ENCODE results near the gene AFTPH. TPM values are rescaled to one million over a fixed set of nuclear protein-coding genes. Genes with fewer than 3 reads are reported as not detected.

Gene AFTPH
- total RNA-seq, 1 donor from 2014 or later = 51.1 TPM

GRCh38 chr2:64609942-64610281 is 85.8 kb downstream of the AFTPH start:
- DNase-seq (ENCODE audit: low spot score) = peak; percentile 35

GRCh38 chr2:64610316-64610855 is 86.3 kb downstream of the AFTPH start:
- peak; percentile 25 for DNase-seq (ENCODE audit: low spot score)

GRCh38 chr2:64612575-64613195 is 88.6 kb downstream of the AFTPH start:
- peak; percentile 42 for DNase-seq (ENCODE audit: low spot score)

- DNase-seq (ENCODE audit: low spot score) = peak; percentile 22
Observed at GRCh38 chr2:64613276-64613675, 89.1 kb downstream of the AFTPH start.

GRCh38 chr2:64615192-64615763 is 91.2 kb downstream of the AFTPH start:
- peak; percentile 24 for DNase-seq (ENCODE audit: low spot score)

- no peak for DNase-seq (ENCODE audit: low spot score)
Observed at GRCh38 chr2:64615844-64616536, 91.9 kb downstream of the AFTPH start.

- no peak for DNase-seq (ENCODE audit: low spot score)
Observed at GRCh38 chr2:64617631-64618151, 93.6 kb downstream of the AFTPH start.

GRCh38 chr2:64620661-64621060 is 96.5 kb downstream of the AFTPH start:
- no peak for DNase-seq (ENCODE audit: low spot score)

GRCh38 chr2:64622443-64623241 is 98.5 kb downstream of the AFTPH start:
- no peak for DNase-seq (ENCODE audit: low spot score)

GRCh38 chr2:64623242-64623850 is 99.2 kb downstream of the AFTPH start:
- peak; percentile 19 for DNase-seq (ENCODE audit: low spot score)

- peak; percentile 15 for DNase-seq (ENCODE audit: low spot score)
Observed at GRCh38 chr2:64624108-64624610, 100.0 kb downstream of the AFTPH start.

GRCh38 chr2:64624862-64625261 is 100.7 kb downstream of the AFTPH start:
- no peak for DNase-seq (ENCODE audit: low spot score)

GRCh38 chr2:64625299-64626145 is 101.4 kb downstream of the AFTPH start:
- DNase-seq (ENCODE audit: low spot score) = peak; percentile 19

- peak; percentile 20 for DNase-seq (ENCODE audit: low spot score)
Observed at GRCh38 chr2:64626146-64626809, 102.2 kb downstream of the AFTPH start.

GRCh38 chr2:64626963-64627760 is 103.0 kb downstream of the AFTPH start:
- peak; percentile 23 for DNase-seq (ENCODE audit: low spot score)

GRCh38 chr2:64627860-64628841 is 104.0 kb downstream of the AFTPH start:
- no peak for DNase-seq (ENCODE audit: low spot score)

GRCh38 chr2:64629329-64629781 is 105.2 kb downstream of the AFTPH start:
- peak; percentile 44 for DNase-seq (ENCODE audit: low spot score)

GRCh38 chr2:64629875-64630274 is 105.7 kb downstream of the AFTPH start:
- no peak for DNase-seq (ENCODE audit: low spot score)

All from ureter (tissue), 1 donor.